Spinal cord (tissue), 10 donors: ENCODE data around the gene CUX1. TPM values are rescaled to one million over a fixed set of nuclear protein-coding genes. Genes with fewer than 3 reads are reported as not detected.
"Not testable (repeated sequence)": the region's sequence is repeated elsewhere in the genome, so short reads cannot be mapped to it uniquely, and the experiment has no call there.

ENCODE experiments used
- DNase-seq, 6 donors: peaks; one replicate each; pipeline versions ENCODE4 v3.0.0 to v3.0.0-alpha.2; 2013 to 2015; ENCODE audit warnings: low spot score in 6 of 6, low read depth in 4 of 6
- H3K27ac ChIP-seq: one replicate; pipeline ENCODE4 v1.5.1; 2013; ENCODE audit warnings: low read depth, low read length, control low read depth
- H3K27me3 ChIP-seq: one replicate; pipeline ENCODE4 v1.6.1; 2013; ENCODE audit warnings: low read length; ENCODE audit not compliant: control insufficient read depth, insufficient read depth
- H3K36me3 ChIP-seq: one replicate; pipeline ENCODE4 v1.6.1; 2013; ENCODE audit warnings: low read length; ENCODE audit not compliant: control insufficient read depth, insufficient read depth
- H3K4me1 ChIP-seq: one replicate; pipeline ENCODE4 v1.6.1; 2013; ENCODE audit warnings: low read length; ENCODE audit not compliant: control insufficient read depth, insufficient read depth
- H3K4me3 ChIP-seq: one replicate; pipeline ENCODE4 v1.5.1; 2013; ENCODE audit warnings: low read depth, low read length, control low read depth
- H3K9me3 ChIP-seq: one replicate; pipeline ENCODE4 v1.6.1; 2013; ENCODE audit warnings: low read length; ENCODE audit not compliant: control insufficient read depth, insufficient read depth
- WGBS: methylation state at CpG from one replicate; pipeline ENCODE4 v1.1.5; 2013; ENCODE audit warnings: missing lambda C conversion rate; ENCODE audit not compliant: insufficient coverage; 5-methylcytosine and 5-hydroxymethylcytosine counted together
- polyA plus RNA-seq, 2 donors: library from polyadenylated mRNA; unstranded; fragments of 120-200 nt; gene quantifications; one replicate each; pipeline ENCODE4 v1.2.1, GENCODE V29; 2013; ENCODE audit not compliant: insufficient read length in 2 of 2
- total RNA-seq, 2 donors: library from RNA; depleted of rRNA in 1 of 2; stranded (reverse); fragments of 120-200 nt in 1 of 2; fragments of >200 nt in 1 of 2; gene quantifications; one replicate each; pipeline versions ENCODE4 v1.2.3 to v1.2.4, GENCODE V29; 2013 to 2014
- donor health status: healthy.

The CUX1 gene
- total and polyA plus RNA-seq, 4 donors = 45.1 to 111 (median 76.1) TPM

DNA sequence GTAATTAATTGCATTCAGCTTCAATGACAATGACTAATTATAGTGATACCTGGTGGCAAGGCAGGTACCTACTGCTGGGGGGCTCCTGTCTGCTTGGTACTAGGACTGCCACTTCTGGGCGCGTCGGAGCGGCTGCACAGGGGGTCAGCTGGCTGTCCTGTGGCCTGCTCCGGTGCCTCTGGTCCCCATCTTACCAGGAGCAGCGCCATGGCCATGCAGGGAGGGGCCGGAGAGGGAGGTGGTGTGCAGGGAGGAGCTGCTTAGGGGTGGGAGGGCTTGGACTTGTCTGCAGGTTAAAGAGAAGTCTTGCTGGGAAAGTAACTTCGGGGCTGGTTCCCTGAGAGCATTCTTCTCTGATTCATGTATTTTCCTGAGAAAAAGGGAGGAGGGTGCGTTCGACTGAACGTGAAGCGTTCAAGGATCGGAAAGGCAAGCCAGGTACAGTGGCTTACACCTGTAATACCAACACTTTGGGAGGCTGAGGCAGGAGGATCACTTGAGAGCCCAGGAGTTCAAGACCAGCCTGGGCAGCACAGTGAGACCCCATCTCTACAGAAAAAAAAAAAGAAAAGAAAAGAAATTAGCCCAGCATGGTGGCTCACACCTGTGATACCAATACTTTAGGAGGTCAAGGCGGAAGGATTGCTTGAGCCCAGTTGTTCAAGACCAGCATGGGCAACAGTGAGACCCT lies 15.4 kb downstream of the CUX1 start:
- peaks cover 3% of the 10 kb centered on the region for H3K9me3 ChIP-seq
- no peak overlapping the region for H3K4me3 ChIP-seq
- DNase-seq = no peak
- WGBS = 96% methylated on average over 9 of the region's 14 CpGs
- no peaks in the 10 kb centered on the region for H3K27me3 ChIP-seq
- peaks cover 15% of the 10 kb centered on the region for H3K36me3 ChIP-seq
- H3K4me1 ChIP-seq = no peaks in the 10 kb centered on the region
- no peak overlapping the region for H3K27ac ChIP-seq

GRCh38 chr7:101833799-101834198 lies 16.4 kb downstream of the CUX1 start:
- DNase-seq = no peak
- Histone ChIP-seq H3K4me1 (no peaks in the 10 kb centered on the region), H3K27me3 (no peaks in the 10 kb centered on the region), H3K36me3 (peaks cover 15% of the 10 kb centered on the region), H3K9me3 (peaks cover 3% of the 10 kb centered on the region), H3K27ac (no peak overlapping the region), H3K4me3 (no peak overlapping the region)
- 95% methylated on average over 4 of the region's 9 CpGs for WGBS

DNA sequence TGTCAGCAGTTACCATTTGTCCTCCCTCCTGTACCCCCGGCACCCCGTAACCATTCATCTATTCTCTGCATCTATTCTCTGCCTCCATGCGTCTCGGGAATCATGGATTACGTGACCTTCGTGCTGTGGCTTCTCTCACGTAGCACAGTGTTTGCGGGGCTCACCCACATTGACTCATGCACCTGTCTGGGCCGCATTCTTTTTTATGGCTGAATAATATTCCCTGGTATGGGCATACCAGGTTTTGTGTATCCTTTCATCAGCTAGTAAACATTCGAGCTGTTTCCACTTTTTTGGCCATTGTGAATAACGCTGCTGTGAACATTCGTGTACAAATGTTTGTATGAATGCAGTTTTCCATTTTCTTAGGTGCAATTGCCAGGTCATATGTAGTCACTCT lies 17.7 kb downstream of the CUX1 start:
- no peak for DNase-seq
- no peak overlapping the region for H3K27ac ChIP-seq
- H3K4me3 ChIP-seq = no peak overlapping the region
- H3K36me3 ChIP-seq = peaks cover 9% of the 10 kb centered on the region
- 98% methylated on average over 12 of the region's 12 CpGs for WGBS
- H3K9me3 ChIP-seq = peaks cover 3% of the 10 kb centered on the region
- H3K4me1 ChIP-seq = no peaks in the 10 kb centered on the region
- no peaks in the 10 kb centered on the region for H3K27me3 ChIP-seq

GRCh38 chr7:101837433-101837832 lies 20.0 kb downstream of the CUX1 start:
- not testable (repeated sequence) for H3K27me3 ChIP-seq, H3K4me3 ChIP-seq, H3K36me3 ChIP-seq, H3K9me3 ChIP-seq, DNase-seq, H3K4me1 ChIP-seq, H3K27ac ChIP-seq
- WGBS = no CpG with 5 or more reads among the region's 7 CpGs

DNA sequence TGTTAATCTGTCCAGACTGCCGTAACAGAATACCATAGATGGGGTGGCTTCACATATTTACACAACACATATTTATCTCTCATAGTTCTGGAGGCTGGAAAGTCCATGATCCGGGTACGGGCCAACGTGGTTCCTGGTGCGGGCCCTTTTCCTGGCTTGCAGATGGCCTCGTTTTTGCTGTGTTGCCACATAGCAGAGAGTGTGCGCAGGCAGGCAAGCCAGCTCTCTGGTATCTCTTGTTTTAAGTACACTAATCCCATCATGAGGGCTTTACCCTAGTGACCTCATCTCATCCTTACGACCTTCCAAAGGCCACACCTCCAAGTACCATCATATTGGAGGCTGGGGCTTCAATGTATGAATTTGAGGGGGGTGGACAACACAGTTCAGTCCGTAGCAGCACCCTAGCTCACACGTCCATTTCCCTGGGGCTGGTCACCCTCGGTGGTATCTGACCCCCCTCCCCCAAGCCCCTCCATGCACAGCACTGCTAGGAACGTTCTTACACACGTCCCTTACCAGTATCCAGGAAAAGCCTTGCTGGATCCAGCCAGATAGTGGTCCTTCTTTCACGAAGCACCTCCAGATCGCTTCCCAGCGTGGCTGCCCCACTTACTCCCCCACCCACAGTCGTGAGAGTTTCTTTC lies 21.5 kb downstream of the CUX1 start:
- H3K27ac ChIP-seq = no peak overlapping the region
- H3K36me3 ChIP-seq = no peaks in the 10 kb centered on the region
- DNase-seq = no peak
- 89% methylated on average over 7 of the region's 17 CpGs for WGBS
- peaks cover 3% of the 10 kb centered on the region for H3K9me3 ChIP-seq
- no peaks in the 10 kb centered on the region for H3K4me1 ChIP-seq
- no peak overlapping the region for H3K4me3 ChIP-seq
- H3K27me3 ChIP-seq = no peaks in the 10 kb centered on the region

GRCh38 chr7:101841328-101841727 lies 23.9 kb downstream of the CUX1 start:
- DNase-seq = no peak
- Histone ChIP-seq H3K36me3 (no peaks in the 10 kb centered on the region), H3K27me3 (no peaks in the 10 kb centered on the region), H3K4me3 (no peak overlapping the region), H3K9me3 (no peaks in the 10 kb centered on the region), H3K27ac (no peak overlapping the region), H3K4me1 (no peaks in the 10 kb centered on the region)
- 100% methylated on average over 3 of the region's 3 CpGs for WGBS

DNA sequence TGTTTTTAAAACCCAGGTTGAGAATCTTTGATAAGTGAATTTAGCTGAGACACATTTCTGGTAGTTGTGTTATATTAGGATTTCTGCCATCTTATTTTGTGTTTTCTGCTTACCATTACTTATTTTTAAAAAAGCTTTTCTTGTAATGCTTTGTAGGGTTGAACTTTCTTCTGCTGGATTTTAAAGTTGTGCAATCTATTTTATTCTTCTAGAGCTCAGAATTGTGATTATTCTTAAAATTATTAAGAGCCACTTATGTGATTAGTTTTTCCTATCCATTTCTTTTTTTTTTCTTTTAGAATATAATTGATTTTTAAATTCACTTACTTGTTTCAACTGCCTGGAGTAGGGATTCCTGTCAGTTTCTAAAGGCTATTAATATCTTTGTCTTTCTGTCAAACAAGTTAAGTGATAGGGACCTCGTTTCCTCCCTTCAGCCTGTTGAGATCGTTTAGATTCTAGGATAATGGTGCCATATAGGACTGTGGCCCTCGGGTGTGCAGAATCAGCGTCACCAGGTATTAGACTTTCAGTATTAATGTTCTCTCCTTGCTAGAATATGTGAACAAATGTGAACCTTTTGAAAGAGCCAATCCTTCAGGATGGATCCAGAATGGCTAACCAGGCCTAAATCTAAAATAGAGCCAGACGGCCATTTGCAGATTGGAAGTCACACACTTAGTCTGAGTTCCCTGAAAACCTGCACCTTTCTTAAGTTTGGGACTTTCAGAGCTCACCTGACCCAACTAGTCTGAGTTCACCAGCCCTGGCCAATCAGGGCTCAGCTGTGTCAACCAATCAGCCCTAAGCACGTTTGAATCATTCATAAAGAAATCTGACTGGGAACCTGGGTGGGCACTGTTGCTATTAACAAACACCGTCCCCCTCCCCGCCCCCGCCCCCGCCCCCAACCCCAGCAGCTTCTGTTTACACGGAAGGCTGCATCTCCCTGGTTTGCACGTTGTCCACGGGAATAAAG lies 26.2 kb downstream of the CUX1 start:
- Histone ChIP-seq H3K27ac (no peak overlapping the region), H3K4me1 (no peaks in the 10 kb centered on the region), H3K9me3 (no peaks in the 10 kb centered on the region), H3K4me3 (no peak overlapping the region), H3K36me3 (no peaks in the 10 kb centered on the region), H3K27me3 (no peaks in the 10 kb centered on the region)
- DNase-seq = no peak
- 75% methylated on average over 5 of the region's 13 CpGs for WGBS

- no peak overlapping the region for H3K27ac ChIP-seq
- no peak overlapping the region for H3K4me3 ChIP-seq
- no peaks in the 10 kb centered on the region for H3K4me1 ChIP-seq
- no peaks in the 10 kb centered on the region for H3K36me3 ChIP-seq
- no peaks in the 10 kb centered on the region for H3K27me3 ChIP-seq
- DNase-seq = no peak
- WGBS = 100% methylated on average over 2 of the region's 2 CpGs
- no peaks in the 10 kb centered on the region for H3K9me3 ChIP-seq
Measured at GRCh38 chr7:101845974-101846373, 28.5 kb downstream of the CUX1 start.

- DNase-seq = no peak
- Histone ChIP-seq H3K4me1 (no peaks in the 10 kb centered on the region), H3K27me3 (no peaks in the 10 kb centered on the region), H3K9me3 (no peaks in the 10 kb centered on the region), H3K4me3 (no peak overlapping the region), H3K36me3 (no peaks in the 10 kb centered on the region), H3K27ac (no peak overlapping the region)
- WGBS = over 99% methylated on average over 8 of the region's 11 CpGs
Measured at GRCh38 chr7:101846800-101847538, 29.5 kb downstream of the CUX1 start.
